Left lung (tissue), 10 donors: Measurements from ENCODE around the gene KIAA1586. TPM values are rescaled to one million over a fixed set of nuclear protein-coding genes. Genes with fewer than 3 reads are reported as not detected.
"Not testable (repeated sequence)": the region's sequence is repeated elsewhere in the genome, so short reads cannot be mapped to it uniquely, and the experiment has no call there.

ENCODE experiments used
- ATAC-seq: fragments of 200-7000 bp; cut with Tn5 transposase; one replicate; pipeline ENCODE4 v1.9.1; 2020; ENCODE audit warnings: moderate library complexity
- DNase-seq, 4 donors: peaks; one replicate each; pipeline ENCODE4 v3.0.0-alpha.2; 2013 to 2020
- H3K27ac ChIP-seq, 2 donors: fragments of 200-600 bp; sonication (generic) in 1 of 2; one replicate each; pipeline versions ENCODE4 v1.5.0 to v1.8.0; 2020 to 2021
- H3K27me3 ChIP-seq, 2 donors: fragments of 200-600 bp; sonication (generic) in 1 of 2; one replicate each; pipeline versions ENCODE4 v1.5.0 to v1.8.0; 2020 to 2021
- H3K36me3 ChIP-seq, 2 donors: fragments of 200-600 bp; sonication (generic) in 1 of 2; one replicate each; pipeline versions ENCODE4 v1.5.0 to v1.8.0; 2020 to 2021
- H3K4me1 ChIP-seq, 2 donors: fragments of 200-600 bp; one replicate each; pipeline ENCODE4 v1.8.0; 2021
- H3K4me3 ChIP-seq, 2 donors: fragments of 200-600 bp; sonication (generic) in 1 of 2; one replicate each; pipeline versions ENCODE4 v1.5.0 to v1.8.0; 2020 to 2021; ENCODE audit warnings: mild to moderate bottlenecking in 1 of 2
- H3K9me3 ChIP-seq, 2 donors: fragments of 200-600 bp; sonication (generic) in 1 of 2; one replicate each; pipeline versions ENCODE4 v1.5.0 to v1.8.0; 2020 to 2021
- intact Hi-C, 2 donors: fragments of 100-400 bp; cut with DNase I; formaldehyde crosslinking; loops; one replicate each; pipeline versions ENCODE4 v1.11.2 to v1.14.2; 2022
- polyA plus RNA-seq, 6 donors: library from polyadenylated mRNA; unstranded; fragments of 120-200 nt; gene quantifications; one replicate each; pipeline ENCODE4 v1.2.1, GENCODE V29; 2013; ENCODE audit not compliant: insufficient read length in 6 of 6
- total RNA-seq, 2 donors: library from RNA; stranded (reverse); fragmentation: NEBNext Ultra II Directional; extraction: Animal tissue kit (Norgen Biotek cat#: 25700); gene quantifications; one replicate each; pipeline ENCODE4 v1.2.1, GENCODE V29; 2021
- TF ChIP-seq, protein P1 (sequence below), 2 donors: fragments of 200-600 bp; sonication (generic) in 1 of 2; IDR thresholded peaks; one replicate each; pipeline versions ENCODE4 v1.5.0 to v1.8.0; 2021; ENCODE audit warnings: antibody characterized with exemption in 2 of 2
- donor health status: DM: no; HTN: yes; CAD: no.
- donor health status: DM: no; HTN: no; CAD: no.

Gene KIAA1586
- total and polyA plus RNA-seq, 8 donors = 11.0 to 26.9 (median 24.3) TPM

DNA sequence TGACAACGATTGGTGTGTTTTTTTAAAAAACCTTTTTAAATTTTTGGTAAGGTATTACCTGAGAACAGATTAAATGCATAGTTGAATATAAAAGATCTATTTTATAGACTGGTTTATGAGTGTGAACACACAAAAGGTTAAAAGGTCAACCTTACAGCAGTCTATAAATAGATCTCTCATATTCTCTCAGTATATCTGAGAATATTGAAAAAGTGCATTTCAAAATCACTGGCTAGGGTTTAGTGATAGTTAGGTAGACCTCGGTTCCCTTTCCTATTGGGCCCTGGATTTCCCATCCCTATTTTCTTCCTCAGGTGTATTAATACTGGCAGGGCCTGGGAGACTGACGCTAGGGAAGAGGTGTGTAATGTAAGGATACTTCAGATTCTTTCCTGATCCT is 42.8 kb downstream of the KIAA1586 start:
- Histone ChIP-seq H3K4me3 (peak overlapping the region; percentile 47 to 64), H3K36me3 (peaks cover 0 to 2% of the 10 kb centered on the region in 2 donors), H3K4me1 (peaks cover 18 to 36% of the 10 kb centered on the region in 2 donors), H3K9me3 (no peaks in the 10 kb centered on the region), H3K27ac (peak overlapping the region; percentile 17 to 85), H3K27me3 (no peaks in the 10 kb centered on the region)
- TF ChIP-seq, protein P1, sequence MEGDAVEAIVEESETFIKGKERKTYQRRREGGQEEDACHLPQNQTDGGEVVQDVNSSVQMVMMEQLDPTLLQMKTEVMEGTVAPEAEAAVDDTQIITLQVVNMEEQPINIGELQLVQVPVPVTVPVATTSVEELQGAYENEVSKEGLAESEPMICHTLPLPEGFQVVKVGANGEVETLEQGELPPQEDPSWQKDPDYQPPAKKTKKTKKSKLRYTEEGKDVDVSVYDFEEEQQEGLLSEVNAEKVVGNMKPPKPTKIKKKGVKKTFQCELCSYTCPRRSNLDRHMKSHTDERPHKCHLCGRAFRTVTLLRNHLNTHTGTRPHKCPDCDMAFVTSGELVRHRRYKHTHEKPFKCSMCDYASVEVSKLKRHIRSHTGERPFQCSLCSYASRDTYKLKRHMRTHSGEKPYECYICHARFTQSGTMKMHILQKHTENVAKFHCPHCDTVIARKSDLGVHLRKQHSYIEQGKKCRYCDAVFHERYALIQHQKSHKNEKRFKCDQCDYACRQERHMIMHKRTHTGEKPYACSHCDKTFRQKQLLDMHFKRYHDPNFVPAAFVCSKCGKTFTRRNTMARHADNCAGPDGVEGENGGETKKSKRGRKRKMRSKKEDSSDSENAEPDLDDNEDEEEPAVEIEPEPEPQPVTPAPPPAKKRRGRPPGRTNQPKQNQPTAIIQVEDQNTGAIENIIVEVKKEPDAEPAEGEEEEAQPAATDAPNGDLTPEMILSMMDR (IDR thresholded peaks at IDR 0.05) = no peak
- ATAC-seq = no peak
- DNase-seq = peak in 1 of 4 donors; percentile 3
- intact Hi-C loops = no loop called here

DNA sequence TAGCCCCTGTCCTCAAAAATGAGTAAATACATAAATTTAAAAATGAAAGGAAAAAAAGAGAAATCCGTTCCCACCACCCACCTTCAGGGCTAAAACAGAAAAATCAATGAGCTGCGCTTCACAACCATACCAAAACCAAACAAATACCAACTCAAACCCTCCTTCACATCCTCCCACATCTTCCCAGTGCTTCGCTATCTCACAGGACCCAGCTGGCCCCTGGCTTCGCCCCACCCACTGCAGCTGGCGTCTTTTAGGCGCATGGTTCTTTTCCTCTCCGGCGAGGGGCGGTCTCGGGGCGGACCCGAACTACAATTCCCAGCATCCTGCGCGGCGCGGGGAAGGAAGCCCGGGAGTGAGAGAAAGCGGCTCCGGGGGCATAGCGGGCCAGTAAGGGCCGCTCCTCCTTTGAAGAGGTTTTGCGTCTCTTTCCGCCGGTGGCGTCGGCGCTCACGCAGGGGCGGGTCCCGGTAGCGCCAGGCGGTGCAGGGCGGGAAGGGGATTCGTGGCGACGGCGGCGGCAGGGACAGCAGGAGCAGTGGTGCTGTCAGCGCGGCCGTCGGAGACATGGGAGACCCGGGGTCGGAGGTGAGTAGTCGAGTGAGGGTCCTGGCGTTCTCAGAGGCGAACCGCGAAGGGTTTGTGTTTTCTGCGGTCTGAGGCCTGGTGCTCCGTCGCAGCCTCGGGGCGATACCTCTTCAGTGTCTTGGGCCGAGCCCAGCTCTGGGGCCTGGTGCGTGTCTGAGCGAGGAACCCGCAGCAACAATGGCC is 43.4 kb downstream of the KIAA1586 start, which contains the start of gene ZNF451:
Gene ZNF451, plus strand, starts transcription at position 502 of the 771 bp plus-strand sequence. Its CDS starts 66 bp downstream, at position 568.
- DNase-seq (peak; percentile 97 to 99 (median 98)), ATAC-seq (peak; percentile 97)
- Histone ChIP-seq H3K27me3 (no peaks in the 10 kb centered on the region), H3K4me1 (peaks cover 18 to 37% of the 10 kb centered on the region in 2 donors), H3K4me3 (peak within 1 kb of the TSS; percentile 47 to 64), H3K9me3 (no peaks in the 10 kb centered on the region), H3K36me3 (peaks cover 0 to 6% of the 10 kb centered on the region in 2 donors), H3K27ac (peak within 1 kb of the TSS; percentile 78 to 85)
- intact Hi-C loops = no loop called here
- TF ChIP-seq, protein P1 (IDR thresholded peaks at IDR 0.05) = no peak

DNA sequence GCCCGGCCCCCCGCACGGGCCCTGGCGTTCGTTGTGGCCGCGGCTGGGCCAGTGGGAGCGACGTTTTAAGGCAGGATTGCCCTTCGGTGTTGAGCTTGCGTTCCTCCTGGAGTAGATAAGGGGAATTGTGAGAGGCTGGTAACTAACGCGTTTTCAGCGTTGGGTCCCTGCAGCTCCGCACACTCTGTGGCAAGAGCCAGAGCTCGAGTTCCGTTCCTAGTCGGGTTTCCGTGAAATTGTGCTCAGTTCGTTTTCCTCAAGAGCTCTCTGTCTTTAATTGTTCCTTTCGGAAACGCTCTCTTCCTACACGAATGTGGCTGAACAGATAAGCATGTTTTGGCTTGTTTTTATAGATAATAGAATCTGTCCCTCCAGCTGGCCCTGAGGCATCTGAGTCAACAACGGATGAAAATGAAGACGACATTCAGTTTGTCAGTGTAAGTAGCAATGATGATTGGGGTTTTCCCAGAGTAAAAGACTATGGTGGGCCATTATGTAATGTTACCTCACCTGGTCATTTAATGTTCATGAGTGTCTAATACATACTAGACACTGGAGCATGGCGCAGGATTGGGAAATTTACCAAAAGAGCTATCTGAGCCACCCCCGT is 44.1 kb downstream of the KIAA1586 start:
- H3K36me3 ChIP-seq, H3K9me3 ChIP-seq, intact Hi-C loops, H3K27me3 ChIP-seq, DNase-seq: not testable (repeated sequence)
- peak overlapping the region; percentile 78 to 85 for H3K27ac ChIP-seq
- H3K4me3 ChIP-seq = peak overlapping the region; percentile 47 to 64
- peaks cover 18 to 37% of the 10 kb centered on the region in 2 donors for H3K4me1 ChIP-seq
- peak; percentile 34 for ATAC-seq

DNA sequence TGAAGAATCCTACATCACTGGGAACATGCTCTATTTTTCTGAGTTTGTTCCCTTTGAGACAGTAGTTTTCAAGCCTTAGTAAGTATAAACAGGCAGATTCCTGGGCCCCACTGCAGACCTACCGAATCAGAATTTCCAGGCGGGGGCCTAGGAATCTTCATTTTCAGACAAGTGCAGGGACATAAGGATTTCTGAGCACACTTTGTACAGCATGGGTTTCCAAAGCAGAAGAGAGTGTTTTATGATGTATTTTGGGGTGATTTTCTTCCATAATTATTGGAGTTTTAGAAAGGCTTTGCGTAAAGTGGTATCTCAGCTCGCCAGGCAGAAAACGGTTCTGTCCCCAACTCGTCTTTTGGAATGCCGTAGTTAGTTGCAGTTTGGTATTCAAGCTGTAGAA is 44.9 kb downstream of the KIAA1586 start:
- DNase-seq, H3K27ac ChIP-seq, H3K36me3 ChIP-seq, ATAC-seq, H3K27me3 ChIP-seq, H3K9me3 ChIP-seq, intact Hi-C loops: not testable (repeated sequence)
- Histone ChIP-seq H3K4me1 (peaks cover 18 to 37% of the 10 kb centered on the region in 2 donors), H3K4me3 (peak overlapping the region in 1 of 2 donors; percentile 13)

DNA sequence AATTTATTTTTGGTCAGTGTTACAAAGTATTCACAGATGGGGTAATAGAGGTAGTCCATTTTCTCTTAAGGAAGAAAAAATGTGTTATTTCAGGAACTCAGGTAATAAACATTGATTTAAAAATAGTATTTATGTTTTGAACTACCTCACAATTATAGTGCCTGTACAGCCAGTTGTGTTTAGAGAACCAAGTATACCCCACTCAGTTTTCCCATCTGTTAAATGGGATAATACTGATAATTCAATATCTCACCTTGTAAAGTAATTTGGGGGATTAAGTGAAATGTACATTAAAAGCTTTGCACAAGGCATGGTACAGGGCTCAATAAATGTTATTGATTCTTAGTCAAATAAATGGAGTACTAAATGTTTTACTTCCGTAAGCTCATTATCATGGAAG is 48.2 kb downstream of the KIAA1586 start:
- H3K4me3 ChIP-seq = no peak overlapping the region
- no peaks in the 10 kb centered on the region for H3K9me3 ChIP-seq
- H3K27ac ChIP-seq = no peak overlapping the region
- H3K27me3 ChIP-seq = no peaks in the 10 kb centered on the region
- no peak for ATAC-seq
- peaks cover 18 to 35% of the 10 kb centered on the region in 2 donors for H3K4me1 ChIP-seq
- TF ChIP-seq, protein P1 (IDR thresholded peaks at IDR 0.05) = no peak
- DNase-seq = no peak
- intact Hi-C loops = no loop called here
- H3K36me3 ChIP-seq = peaks cover 0 to 27% of the 10 kb centered on the region in 2 donors

DNA sequence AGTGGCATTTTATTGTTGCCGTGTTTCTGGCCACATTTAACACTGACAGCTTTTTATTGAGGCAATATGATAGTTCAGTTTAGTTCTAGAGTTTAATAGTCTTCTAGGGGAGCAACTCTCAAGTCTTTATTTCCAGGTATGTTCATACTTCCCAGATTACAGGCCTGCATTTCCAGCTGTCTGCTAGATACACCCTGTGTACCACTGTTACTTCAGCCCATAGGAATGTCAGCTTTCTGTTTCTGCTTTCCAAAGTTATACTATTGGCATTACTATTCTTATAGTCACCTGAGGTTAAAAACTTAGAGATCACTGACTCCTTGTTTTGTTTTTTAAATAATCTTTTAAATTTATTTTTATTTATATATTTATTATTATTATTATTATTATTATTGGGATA is 51.1 kb downstream of the KIAA1586 start:
- intact Hi-C loops = no loop called here
- no peak for ATAC-seq

More for the DNA sequence above, 51.1 kb downstream of the KIAA1586 start:
- Histone ChIP-seq H3K4me1 (peaks cover 7 to 22% of the 10 kb centered on the region in 2 donors), H3K27ac (no peak overlapping the region), H3K4me3 (no peak overlapping the region), H3K36me3 (peaks cover 0 to 56% of the 10 kb centered on the region in 2 donors), H3K9me3 (no peaks in the 10 kb centered on the region), H3K27me3 (no peaks in the 10 kb centered on the region)
- no peak for DNase-seq
- TF ChIP-seq, protein P1 (IDR thresholded peaks at IDR 0.05) = no peak
